ENCODE results near the gene PRKAG2. TPM values are rescaled to one million over a fixed set of nuclear protein-coding genes. Genes with fewer than 3 reads are reported as not detected.

The PRKAG2 gene
- total RNA-seq, 1 donor from 2014 or later, result 20.6 TPM

DNA sequence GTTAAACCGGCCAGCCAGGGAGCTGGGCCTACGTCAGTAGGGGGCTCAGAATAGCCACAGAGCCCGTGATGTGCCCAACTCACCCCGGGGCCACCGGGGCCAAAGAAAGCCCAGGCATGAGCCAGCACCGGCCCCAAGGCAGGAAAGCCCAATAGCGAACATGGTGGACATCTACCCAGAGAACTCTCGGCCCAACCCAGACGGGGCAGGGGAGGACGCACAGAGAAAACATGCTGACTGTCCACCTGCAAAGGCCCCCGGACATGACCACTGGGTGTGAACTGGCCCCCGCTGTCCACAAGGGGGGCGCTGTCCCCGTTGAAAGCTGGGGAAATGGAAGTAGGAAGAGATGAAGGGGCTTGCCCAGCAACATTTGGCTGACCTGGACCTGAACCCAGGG is 169.2 kb downstream of the PRKAG2 start:
- Mint-ChIP-seq H3K36me3 (ENCODE audit: insufficient read depth) (peaks cover 1% of the 10 kb centered on the region), H3K4me3 (ENCODE audit: low read depth) (no peak overlapping the region), H3K27me3 (peaks cover 23% of the 10 kb centered on the region), H3K4me1 (ENCODE audit: low read depth) (peaks cover 7% of the 10 kb centered on the region), H3K9me3 (ENCODE audit: low read depth) (peaks cover 8% of the 10 kb centered on the region), H3K27ac (no peak overlapping the region)
- TF ChIP-seq, protein P1, sequence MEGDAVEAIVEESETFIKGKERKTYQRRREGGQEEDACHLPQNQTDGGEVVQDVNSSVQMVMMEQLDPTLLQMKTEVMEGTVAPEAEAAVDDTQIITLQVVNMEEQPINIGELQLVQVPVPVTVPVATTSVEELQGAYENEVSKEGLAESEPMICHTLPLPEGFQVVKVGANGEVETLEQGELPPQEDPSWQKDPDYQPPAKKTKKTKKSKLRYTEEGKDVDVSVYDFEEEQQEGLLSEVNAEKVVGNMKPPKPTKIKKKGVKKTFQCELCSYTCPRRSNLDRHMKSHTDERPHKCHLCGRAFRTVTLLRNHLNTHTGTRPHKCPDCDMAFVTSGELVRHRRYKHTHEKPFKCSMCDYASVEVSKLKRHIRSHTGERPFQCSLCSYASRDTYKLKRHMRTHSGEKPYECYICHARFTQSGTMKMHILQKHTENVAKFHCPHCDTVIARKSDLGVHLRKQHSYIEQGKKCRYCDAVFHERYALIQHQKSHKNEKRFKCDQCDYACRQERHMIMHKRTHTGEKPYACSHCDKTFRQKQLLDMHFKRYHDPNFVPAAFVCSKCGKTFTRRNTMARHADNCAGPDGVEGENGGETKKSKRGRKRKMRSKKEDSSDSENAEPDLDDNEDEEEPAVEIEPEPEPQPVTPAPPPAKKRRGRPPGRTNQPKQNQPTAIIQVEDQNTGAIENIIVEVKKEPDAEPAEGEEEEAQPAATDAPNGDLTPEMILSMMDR (IDR thresholded peaks at IDR 0.05; ENCODE audit: unreplicated experiment), result no peak
- no peak for DNase-seq (ENCODE audit: low spot score, unreplicated experiment)

DNA sequence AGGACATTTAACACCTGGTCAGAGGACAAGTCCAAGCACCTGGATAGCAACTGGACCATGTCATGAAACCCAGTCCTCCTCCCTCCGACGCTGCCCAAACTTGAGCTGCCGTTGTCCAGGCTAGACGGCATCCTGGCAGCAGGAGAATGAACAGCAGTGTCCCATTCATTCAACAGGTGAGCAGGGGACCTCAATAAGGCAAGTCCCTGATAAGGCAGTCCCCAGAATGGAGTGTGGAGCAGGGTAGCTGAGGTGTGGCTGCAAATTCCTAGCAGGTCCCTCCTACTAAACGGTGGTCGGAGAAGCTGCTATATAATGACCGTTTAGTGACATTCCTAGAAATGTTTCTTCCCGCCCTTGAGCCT is 169.8 kb downstream of the PRKAG2 start:
- H3K27ac Mint-ChIP-seq, result no peak overlapping the region
- H3K36me3 Mint-ChIP-seq (ENCODE audit: insufficient read depth), result peaks cover 1% of the 10 kb centered on the region
- TF ChIP-seq, protein P1 (IDR thresholded peaks at IDR 0.05; ENCODE audit: unreplicated experiment), result no peak
- H3K27me3 Mint-ChIP-seq, result peaks cover 28% of the 10 kb centered on the region
- peaks cover 8% of the 10 kb centered on the region for H3K9me3 Mint-ChIP-seq (ENCODE audit: low read depth)
- no peak overlapping the region for H3K4me3 Mint-ChIP-seq (ENCODE audit: low read depth)
- H3K4me1 Mint-ChIP-seq (ENCODE audit: low read depth), result peaks cover 7% of the 10 kb centered on the region
- DNase-seq (ENCODE audit: low spot score, unreplicated experiment), result no peak

DNA sequence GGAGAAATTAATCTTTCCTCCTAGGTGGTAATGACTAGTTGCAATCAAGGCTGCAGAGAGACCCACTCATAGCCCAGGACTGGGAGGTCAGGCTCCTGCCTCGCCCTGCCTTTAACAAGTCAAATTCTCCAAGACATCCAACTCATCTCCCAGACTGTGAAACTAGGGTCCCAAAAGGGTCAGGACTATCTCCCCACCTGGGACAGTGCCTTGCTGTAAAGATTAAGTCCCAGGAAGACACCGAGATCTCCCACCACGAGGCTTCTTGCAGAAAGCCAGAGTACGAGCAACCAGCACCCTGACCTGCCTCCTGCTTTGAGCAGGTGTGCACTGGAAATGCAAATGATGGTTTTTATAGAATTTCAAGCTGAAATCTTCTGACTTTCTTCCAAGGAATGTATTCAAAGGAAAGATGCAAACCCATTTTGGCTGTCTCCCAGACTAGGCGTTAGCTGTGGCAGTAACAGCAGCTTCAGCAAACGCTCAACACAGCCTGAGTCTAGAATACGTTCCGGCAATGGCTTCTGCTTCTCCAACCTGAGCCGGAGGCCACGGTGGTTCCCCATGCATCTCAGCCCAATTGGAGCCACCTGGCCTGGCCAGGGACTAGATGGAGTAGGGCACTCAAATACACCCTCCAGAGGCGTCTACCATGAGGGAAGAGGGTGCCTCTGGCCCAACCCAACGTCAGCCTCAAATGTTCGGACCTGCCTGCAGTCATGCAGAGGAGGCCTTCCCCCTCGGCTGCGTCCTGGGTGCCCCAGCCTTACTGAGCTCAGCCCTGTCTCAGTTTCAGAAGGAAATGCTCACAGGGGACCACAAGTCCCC is 170.4 kb downstream of the PRKAG2 start:
- Mint-ChIP-seq H3K4me1 (ENCODE audit: low read depth) (peaks cover 7% of the 10 kb centered on the region), H3K9me3 (ENCODE audit: low read depth) (peaks cover 8% of the 10 kb centered on the region), H3K27me3 (peaks cover 28% of the 10 kb centered on the region), H3K4me3 (ENCODE audit: low read depth) (no peak overlapping the region), H3K27ac (peak overlapping the region; percentile 56), H3K36me3 (ENCODE audit: insufficient read depth) (peaks cover 1% of the 10 kb centered on the region)
- DNase-seq (ENCODE audit: low spot score, unreplicated experiment), result no peak
- TF ChIP-seq, protein P1 (IDR thresholded peaks at IDR 0.05; ENCODE audit: unreplicated experiment), result no peak

DNA sequence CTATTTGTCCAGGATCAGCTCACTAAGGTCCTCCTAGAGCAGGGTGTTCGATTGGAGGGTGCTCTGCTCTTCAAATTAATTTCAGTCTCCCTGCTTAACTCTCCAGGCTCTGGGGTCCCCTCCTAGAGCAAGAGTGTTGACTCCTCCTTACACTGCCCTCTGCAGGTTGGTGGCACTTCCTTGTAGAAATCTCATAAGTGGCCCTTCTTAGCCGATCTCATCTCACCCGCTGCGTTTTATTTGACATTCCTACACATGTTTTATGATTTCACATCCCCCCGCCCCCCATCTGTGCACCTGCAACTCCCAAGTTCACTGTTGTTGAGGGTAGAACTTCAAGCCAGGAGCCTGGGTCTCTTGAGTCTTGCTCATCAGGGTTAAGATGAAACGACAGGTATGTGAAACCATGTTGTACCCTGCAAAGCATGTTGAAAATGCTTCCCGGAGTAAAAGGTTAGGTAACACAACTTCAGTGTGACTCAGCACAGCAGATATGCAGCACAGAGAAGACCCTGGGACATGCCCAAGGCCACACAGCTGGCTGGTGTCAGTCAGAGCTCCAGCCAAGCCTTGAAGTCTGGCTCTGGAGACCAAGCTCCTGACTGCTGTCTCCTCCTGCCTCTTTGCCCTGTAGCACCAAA is 171.2 kb downstream of the PRKAG2 start:
- H3K9me3 Mint-ChIP-seq (ENCODE audit: low read depth), result peaks cover 8% of the 10 kb centered on the region
- no peak overlapping the region for H3K27ac Mint-ChIP-seq
- no peak for DNase-seq (ENCODE audit: low spot score, unreplicated experiment)
- TF ChIP-seq, protein P1 (IDR thresholded peaks at IDR 0.05; ENCODE audit: unreplicated experiment), result peak; percentile 65
- no peak overlapping the region for H3K4me3 Mint-ChIP-seq (ENCODE audit: low read depth)
- peaks cover 7% of the 10 kb centered on the region for H3K4me1 Mint-ChIP-seq (ENCODE audit: low read depth)
- peaks cover 1% of the 10 kb centered on the region for H3K36me3 Mint-ChIP-seq (ENCODE audit: insufficient read depth)
- peaks cover 32% of the 10 kb centered on the region for H3K27me3 Mint-ChIP-seq

DNA sequence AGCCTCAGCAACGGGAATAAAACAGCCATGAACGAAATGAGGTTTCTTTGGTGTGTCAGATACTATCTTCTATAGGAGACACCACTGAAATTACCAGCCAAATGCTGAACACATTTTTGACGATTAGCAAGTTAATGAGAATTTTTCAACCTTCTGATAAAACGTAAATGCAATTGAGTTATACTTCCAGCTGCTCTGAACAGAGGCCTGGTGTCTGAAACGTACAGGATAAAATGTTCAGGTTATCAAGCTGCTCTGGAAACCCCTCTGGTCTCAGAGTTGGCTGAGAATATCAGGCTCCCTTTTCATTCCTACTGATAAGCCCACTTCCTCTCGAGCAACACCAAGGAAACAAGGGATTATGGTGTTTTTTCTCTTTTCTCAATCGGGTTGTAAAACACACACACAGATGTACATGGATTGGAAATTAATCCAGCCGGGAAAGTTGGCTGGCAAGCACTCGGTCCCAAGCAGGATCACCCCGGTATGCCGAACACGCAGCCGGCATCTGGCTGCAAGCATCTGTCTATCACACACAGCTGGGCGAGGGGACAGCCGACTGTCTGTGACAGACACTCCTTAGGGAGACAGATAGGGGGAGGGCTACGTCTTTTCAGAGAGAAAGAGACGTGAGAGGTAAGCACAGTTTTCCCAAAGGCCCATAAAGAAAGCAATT is 171.8 kb downstream of the PRKAG2 start:
- peaks cover 32% of the 10 kb centered on the region for H3K27me3 Mint-ChIP-seq
- H3K4me3 Mint-ChIP-seq (ENCODE audit: low read depth), result no peak overlapping the region
- peaks cover 1% of the 10 kb centered on the region for H3K36me3 Mint-ChIP-seq (ENCODE audit: insufficient read depth)
- no peak for DNase-seq (ENCODE audit: low spot score, unreplicated experiment)
- TF ChIP-seq, protein P1 (IDR thresholded peaks at IDR 0.05; ENCODE audit: unreplicated experiment), result no peak
- peaks cover 8% of the 10 kb centered on the region for H3K9me3 Mint-ChIP-seq (ENCODE audit: low read depth)
- H3K4me1 Mint-ChIP-seq (ENCODE audit: low read depth), result peaks cover 7% of the 10 kb centered on the region
- peak overlapping the region; percentile 51 for H3K27ac Mint-ChIP-seq
